Measurements from ENCODE around the gene SPDYE9.
"Not testable (repeated sequence)": the region's sequence is repeated elsewhere in the genome, so short reads cannot be mapped to it uniquely, and the experiment has no call there.

Gene SPDYE9, protein sequence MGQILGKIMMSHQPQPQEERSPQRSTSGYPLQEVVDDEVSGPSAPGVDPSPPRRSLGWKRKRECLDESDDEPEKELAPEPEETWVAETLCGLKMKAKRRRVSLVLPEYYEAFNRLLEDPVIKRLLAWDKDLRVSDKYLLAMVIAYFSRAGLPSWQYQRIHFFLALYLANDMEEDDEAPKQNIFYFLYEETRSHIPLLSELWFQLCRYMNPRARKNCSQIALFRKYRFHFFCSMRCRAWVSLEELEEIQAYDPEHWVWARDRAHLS

DNA sequence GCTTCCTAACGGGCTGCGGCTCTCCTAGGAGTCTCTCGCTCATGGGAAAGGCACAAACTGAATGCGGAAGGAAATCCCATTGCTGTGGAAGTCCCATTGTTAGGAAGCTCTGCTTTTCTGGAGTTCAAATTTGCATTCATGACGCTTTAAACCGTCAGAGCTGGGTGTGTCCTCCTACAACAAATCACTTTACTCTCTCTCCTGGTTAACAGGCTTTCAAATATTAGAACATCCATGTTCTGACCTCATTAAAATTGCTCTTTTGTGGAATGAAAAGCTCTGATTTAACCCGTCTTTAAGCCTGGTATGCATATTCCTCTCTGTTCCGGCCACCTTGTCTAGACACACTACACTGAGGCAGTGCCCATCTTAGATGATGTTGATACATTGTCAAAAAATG is at the start of gene SPDYE9:
SPDYE9 (minus strand) TSS at position 101 of the 400 bp plus-strand sequence. CDS start 1,800 bp downstream, outside the sequence.
- DNase-seq, result not testable (repeated sequence)

DNA sequence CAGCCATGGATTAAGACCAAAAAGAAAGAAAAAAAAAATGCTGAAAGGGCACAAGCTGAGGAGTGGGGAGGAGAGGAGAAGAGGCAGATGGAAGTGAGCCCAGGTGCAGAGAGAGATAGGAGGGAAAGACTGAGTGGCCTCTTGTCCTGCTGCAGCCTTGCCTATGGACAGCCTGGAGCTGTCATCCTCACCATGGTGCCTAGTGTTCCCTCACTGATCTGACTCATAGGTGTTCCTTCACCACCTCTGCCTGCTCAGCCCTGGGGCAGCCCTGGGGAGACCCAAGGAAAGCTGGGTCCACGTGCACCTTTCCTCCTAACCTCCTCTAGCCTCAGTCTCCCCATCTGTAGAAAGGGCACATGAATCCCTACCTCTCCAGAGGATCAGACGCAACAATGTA is 49.0 kb upstream of the SPDYE9 start:
- DNase-seq, result not testable (repeated sequence)

DNA sequence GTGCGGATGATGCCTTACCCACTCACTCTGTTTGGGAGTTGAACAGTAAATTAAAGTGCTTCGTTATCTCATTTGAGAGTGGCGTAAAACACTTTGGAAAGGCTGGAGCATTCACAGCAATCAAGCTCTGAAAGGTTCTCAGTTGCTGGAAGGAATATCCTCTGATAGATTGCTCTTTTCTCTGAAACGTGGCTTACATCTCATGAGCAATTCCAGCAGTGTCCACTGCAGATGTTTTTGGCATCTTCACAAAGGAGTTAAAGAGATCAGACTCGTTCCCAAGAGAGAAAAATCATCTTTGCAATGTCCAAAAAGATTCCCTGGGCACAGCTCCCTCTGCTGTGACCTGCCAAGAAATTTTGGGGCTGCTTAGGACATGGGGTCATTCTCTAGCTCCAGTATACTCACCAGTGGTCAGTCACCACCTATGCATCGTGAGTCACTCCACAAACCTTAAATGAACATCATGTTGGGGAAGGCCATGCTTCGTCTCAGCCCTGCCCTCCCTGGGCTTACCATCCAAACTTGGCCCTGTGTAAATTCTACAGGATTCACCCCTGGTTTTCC is 46.9 kb upstream of the SPDYE9 start:
- not testable (repeated sequence) for DNase-seq

DNA sequence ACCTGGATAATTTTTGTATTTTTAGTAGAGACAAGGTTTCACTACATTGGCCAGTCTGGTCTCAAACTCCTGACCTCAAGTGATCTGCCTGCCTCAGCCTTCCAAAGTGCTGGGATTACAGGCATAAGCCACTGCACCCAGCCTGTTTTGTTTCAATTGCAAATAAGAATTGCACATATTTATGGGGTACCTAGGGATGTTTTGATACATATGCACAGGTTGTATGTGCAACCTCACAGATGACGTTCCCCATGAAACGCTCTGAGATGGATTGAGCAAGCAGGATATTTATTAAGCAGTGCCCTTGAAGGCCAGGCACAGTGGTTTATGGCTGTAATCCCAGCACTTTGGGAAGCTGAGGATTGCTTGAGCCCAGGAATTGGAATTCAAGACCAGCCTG is 44.8 kb upstream of the SPDYE9 start:
- not testable (repeated sequence) for DNase-seq

DNA sequence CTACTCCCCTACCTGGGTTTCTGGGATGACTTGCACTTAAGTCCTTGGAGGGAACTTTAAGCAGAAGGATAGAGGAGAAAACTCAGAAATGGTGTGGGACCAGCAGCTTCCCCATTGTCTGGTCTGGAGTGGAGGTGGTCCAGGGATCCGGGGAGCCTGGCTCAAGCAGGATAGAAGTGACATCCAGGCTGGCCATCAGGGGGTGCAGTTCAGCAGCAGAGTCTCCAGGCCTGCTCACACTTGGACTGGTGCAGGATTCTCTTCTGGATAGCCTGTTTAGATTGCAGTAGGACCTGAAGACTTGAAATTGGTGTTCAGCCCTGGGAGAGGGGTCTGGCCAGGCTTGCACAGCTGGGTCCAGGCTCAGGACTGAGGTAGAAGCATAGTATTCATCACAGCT is 38.3 kb upstream of the SPDYE9 start:
- not testable (repeated sequence) for DNase-seq

DNA sequence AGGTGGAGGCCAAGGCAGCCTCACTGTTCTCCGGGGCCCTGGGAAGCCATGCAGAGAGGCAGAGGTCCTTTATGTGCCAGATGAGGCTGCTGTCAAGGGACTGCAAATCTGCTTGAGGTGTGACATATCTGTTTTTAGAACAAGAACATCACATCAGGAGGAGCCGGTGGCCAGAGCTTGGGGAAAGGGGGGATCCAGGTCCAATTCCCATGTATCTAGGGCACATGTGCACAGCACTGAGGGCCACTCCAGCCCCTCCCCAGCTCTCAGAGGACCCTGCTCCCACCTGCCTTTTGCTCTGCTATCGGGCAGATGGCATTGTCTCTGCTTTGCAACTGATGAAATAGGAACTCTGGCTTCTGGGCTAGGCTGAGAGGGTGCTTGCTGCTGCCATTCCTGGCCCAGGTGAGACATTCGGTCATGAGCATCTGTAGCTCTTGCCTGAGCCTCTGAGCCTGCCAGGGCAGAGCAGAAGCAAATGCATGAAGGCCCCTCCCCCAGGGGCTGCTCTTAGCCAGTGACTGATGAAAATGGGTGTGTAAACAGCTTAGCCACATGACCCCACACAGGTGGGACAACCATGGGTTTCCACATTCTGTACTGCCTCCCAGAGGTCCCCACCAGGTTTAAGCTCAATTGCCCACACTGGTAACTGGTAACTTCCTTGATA is 37.1 kb upstream of the SPDYE9 start:
- not testable (repeated sequence) for DNase-seq

DNA sequence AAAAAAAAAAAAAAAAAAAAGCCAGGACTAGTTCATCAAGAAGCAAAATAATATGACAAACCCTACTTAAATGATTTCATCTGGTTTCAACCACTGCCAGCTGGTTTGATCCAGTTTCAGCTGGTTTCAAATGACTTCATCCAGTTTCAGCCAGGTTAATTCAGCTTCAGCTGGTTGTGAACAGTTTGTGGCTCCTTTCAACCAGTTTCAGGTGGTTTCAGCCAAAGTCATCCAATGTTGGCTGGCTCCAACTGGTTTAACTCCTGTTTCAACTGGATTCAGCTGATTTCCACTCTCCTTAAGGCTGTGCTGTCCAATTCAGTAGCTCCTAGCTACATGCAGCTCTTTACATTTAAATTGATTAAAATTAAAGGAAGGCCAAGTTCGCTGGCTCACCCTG is 32.3 kb upstream of the SPDYE9 start:
- not testable (repeated sequence) for DNase-seq

DNA sequence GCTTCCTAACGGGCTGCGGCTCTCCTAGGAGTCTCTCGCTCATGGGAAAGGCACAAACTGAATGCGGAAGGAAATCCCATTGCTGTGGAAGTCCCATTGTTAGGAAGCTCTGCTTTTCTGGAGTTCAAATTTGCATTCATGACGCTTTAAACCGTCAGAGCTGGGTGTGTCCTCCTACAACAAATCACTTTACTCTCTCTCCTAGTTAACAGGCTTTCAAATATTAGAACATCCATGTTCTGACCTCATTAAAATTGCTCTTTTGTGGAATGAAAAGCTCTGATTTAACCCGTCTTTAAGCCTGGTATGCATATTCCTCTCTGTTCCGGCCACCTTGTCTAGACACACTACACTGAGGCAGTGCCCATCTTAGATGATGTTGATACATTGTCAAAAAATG is 28.0 kb downstream of the SPDYE9 start, which contains the start of gene SPDYE11:
SPDYE11 (minus strand) TSS at position 101 of the 400 bp plus-strand sequence. CDS start 1,800 bp downstream, outside the sequence.
- DNase-seq, result not testable (repeated sequence)

DNA sequence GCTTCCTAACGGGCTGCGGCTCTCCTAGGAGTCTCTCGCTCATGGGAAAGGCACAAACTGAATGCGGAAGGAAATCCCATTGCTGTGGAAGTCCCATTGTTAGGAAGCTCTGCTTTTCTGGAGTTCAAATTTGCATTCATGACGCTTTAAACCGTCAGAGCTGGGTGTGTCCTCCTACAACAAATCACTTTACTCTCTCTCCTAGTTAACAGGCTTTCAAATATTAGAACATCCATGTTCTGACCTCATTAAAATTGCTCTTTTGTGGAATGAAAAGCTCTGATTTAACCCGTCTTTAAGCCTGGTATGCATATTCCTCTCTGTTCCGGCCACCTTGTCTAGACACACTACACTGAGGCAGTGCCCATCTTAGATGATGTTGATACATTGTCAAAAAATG is 56.2 kb downstream of the SPDYE9 start, which contains the start of gene SPDYE8:
SPDYE8 (minus strand) TSS at position 101 of the 400 bp plus-strand sequence. CDS start 1,800 bp downstream, outside the sequence.
- DNase-seq, result not testable (repeated sequence)
